NCI-H1417 treated with DMSO at 0.1 percent for 48 hours (cell line): ENCODE measurements around the gene MIS18A.

Experiments
- DNase-seq: peaks from one replicate; lab custom pipeline; 2025; lab: John Stamatoyannopoulos, UW

MIS18A gene

DNA sequence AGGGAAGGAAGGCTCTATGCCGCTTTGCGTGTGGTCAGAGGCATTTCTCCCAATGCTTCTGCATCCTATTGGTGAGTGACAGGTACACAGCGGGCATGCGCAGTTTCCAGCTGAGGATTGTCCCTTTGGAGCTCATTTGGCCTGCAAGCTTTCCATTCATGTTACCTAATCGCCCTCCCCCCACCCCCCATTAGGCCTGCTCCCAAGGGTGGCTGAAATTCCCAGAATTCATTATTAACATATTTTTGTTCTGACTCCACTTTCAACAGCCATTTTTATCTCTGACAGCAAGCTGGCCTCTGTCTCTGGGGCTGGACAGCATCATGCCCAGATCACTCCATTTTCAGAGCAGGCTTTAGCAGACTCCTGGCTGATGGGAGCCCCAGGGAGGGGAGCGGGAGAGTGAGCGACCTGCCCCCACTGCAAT, 25.6 kb downstream of the MIS18A start:
- no peak for DNase-seq

DNA sequence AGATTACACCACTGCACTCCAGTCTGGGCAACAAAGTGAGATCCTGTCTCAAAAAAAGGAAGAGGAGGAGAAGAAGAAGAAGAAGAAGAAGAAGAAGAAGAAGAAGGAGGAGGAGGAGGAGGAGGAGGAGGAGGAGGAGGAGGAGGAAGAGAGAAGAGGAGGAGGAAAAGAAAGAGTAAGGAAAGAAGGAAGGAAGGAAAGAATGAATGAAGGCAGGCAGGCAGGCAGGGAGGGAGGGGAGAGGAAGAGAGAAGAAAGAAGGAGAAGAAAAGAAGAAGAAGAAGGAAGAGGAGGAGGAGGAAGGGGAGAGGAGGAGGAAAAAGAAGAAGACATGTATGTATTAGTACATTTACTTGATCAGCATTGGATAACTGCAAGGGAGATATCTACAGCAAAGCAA, 26.7 kb downstream of the MIS18A start:
- DNase-seq = no peak

DNA sequence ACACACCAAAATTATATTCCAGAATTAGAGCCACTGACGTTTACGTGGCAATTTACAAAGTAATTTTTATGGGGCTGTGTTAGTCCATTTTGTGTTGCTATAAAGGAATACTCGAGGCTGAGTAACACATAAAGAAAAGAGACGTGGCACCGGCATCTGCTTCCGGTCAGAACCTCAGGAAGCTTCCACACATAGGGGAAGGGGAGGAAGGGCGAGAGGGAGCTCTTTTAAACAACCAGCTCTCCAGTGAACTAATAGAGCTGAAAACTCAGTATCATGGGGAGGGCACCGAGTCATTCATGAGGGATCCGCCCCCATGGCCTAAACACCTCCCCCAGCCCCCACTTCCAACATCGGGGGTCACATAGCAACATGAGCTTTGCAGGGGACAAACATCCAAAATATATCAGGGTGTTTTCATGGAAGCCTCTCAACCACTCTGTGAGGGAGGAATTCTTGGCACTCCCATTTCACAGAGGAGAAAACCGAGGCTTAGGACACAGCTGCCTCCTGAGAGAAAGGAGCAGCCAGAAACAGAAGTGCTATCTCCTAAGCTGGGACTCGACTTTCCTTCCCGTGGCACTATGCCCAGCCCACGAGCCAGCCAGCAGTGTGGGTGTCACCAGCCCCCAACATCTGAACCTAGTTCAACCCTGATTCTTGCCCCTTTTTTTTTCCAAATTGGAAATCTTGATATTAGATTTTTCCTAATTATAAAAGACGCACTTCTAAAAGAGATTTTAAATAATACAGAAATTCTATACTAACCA, 29.2 kb downstream of the MIS18A start:
- DNase-seq = no peak

DNA sequence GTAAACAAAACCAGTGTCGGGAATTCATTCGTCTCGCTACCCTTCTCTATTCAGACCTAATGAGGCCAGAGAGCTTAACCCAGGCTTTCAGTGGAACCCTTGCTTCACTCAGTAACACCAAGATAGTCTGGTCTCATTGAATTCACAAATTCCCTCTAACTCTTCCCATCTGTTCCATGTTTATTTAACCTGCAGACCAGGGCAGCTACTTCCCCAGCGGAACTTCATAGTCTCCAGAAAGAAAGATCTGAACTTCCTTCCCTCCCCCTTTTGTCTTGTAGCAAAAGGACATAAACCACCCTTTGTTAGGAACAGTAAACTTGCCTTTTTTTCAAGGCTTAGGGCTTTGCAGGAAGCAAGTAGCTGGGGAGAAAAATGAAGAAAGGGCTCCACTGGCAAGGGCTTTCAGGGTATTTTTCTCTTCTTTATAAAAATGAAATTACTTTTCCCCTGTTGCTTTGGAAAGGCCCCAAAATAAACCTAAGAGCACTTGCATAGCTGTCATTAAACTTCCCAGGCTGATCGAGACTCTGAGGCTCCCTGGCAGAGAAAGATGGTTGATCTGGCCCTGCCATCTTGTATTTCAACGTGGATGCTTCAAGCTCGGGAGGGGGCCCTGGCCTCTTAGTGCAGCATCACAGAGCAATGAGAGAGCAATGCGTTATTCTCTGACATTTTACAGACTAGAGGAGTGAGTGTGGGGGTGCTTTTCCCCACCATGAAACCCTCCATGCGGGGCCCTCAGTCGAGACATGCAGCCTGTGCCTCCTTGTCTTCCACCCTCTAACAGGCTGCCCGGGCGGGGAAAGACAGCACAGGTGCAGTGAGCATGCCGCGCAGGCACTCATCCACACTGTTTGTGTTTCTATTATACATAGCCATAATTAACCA, 30.0 kb downstream of the MIS18A start:
- no peak for DNase-seq

- no peak for DNase-seq
Measured at GRCh38 chr21:32246571-32247140, 32.2 kb downstream of the MIS18A start.

- DNase-seq = no peak
Measured at GRCh38 chr21:32245971-32246370, 32.9 kb downstream of the MIS18A start.

GRCh38 chr21:32240851-32241687, 37.8 kb downstream of the MIS18A start:
- DNase-seq = no peak

DNA sequence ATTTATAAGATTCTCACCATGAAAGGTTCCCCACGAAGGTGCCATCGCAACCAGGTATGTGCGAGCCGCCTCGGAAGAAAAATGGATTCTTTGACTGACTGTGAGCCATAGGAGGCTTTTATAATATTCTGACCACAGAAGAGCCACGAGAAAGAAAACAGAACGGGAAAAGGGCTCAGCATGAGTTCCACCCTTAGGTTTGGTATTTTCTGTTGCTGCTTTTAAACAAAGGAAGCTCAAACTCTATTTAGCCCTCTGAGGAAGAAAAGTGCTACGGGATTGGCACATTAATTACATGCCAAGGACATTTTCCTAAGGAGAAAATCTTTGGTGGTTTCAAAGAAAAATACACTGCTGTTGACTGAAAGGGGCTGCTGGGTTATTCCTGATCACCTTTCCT, 39.3 kb downstream of the MIS18A start:
- no peak for DNase-seq

- no peak for DNase-seq
Measured at GRCh38 chr21:32238063-32238462, 40.8 kb downstream of the MIS18A start.

GRCh38 chr21:32237021-32237420, 41.8 kb downstream of the MIS18A start:
- no peak for DNase-seq

- no peak for DNase-seq
Measured at GRCh38 chr21:32233722-32234301, 45.0 kb downstream of the MIS18A start.

- DNase-seq = no peak
Measured at GRCh38 chr21:32233055-32233546, 45.7 kb downstream of the MIS18A start.

- no peak for DNase-seq
Measured at GRCh38 chr21:32226444-32226843, 52.4 kb downstream of the MIS18A start.
